Mammary epithelial cell (primary cell): Measurements from ENCODE around the gene USP3.

Source experiments
- CTCF ChIP-seq, 2 donors: IDR thresholded peaks in 1 of 2; conservative IDR thresholded peaks in 1 of 2; 2 replicates each; pipeline ENCODE4 v1.5.1; 2011 to 2012; ENCODE audit warnings: inconsistent platforms in 2 of 2, low read length in 2 of 2, mild to moderate bottlenecking in 2 of 2, control low read depth in 1 of 2, low read depth in 1 of 2; ENCODE audit not compliant: insufficient read depth in 1 of 2; ENCODE audit errors: extremely low read depth in 1 of 2
- EZH2 ChIP-seq: IDR thresholded peaks from 2 replicates; pipeline ENCODE4 v1.6.1; 2012; ENCODE audit warnings: low read length, inconsistent platforms, borderline replicate concordance

- TF ChIP-seq CTCF (conservative IDR thresholded peaks at IDR 0.05 in 1 of 2, IDR thresholded peaks at IDR 0.05 in 1 of 2; ENCODE audit: extremely low read depth in 1 of 2, insufficient read depth in 1 of 2, low read depth in 1 of 2, low read length in 2 of 2) (no peak), EZH2 (no peak)
These were observed 21.5 kb upstream of the USP3 start for GRCh38 chr15:63482874-63483323.
